Measurements from ENCODE around the gene FASN.

The FASN gene

DNA sequence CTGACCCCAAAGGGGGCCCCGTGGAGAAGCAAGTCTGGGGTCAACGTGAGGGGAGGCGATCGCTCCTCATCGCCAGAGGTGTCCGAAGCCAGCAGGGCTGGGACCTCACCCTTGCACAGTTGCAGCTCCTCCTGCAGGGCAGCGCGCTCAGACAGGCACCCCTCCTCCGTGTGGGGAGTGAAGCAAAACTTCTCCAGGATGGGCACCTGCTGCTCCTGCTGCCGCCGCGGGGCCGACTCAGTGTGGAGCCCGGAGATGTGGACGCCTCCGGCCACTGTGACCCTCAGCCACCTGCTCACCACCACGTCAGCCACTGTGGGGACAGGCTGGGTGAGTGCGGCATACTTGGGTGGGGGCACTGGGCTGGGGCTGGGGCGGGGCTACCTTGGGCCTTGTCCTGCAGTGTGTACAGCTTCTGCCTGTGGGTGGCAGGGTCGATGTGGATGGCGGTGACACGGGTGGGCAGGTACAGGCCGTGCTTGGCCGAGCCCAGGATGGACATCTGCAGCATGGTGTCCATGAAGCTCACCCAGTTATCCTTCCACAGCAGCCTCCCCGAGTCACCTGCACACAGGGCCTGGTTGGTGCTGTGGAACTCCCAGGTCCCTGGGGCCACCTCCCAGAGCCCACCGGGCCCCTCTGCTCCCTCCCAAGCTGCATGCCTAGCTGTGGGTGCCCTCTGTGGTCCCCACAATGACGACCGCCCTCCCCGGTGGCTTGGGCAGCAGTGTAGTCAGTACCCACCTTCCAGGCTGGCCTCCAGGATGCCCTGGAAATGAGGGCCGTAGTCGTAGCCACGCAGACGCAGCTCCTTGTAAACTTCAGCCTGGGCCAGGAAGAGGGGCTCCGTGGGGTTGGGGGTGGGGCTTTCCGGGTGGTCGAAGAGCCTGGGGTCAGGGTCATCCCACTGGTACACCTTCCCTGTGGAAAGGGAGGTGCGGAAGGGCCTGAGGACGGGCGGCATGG, 10.8 kb downstream of the FASN start:
- no peak for DNase-seq

DNA sequence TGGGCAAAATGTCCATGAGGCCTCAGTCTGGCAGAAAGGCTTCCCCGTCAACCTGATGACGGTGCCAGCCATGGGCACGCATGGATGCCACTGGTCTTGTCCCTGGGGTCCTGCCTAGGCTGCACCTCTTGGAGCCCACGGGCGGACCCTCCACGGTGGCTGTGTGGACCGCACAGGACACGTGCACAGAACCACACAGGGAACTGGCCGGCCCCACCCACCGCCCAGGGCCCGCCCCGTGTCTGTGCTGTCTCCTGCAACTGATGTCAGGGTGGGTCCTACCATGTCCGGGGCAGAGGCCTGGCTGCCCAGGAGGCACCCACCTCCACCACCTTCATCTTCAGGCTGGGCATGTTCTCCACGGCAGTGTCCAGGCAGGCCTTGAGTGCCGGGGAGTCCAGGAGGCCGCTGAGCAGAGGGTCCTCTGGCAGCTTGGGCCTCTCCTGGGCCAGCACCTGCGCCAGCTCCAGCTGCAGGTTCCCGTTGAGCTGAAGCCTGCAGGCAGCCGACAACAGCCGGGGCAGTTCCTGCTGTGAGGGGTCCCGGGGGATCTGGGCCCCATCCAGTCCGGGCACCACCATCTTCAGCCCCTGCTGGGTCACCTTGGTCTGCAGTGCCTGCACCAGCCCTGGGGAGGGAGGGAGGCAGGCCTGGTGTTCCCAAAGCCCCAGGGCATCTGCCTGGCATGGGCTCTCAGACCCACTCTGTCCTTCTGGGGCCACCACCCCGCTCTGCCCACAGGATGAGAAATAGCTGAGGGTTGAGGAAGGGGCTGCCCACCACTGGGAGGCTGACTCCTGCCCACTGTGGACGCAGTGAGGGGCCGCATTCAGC, 11.9 kb downstream of the FASN start:
- no peak for DNase-seq

DNA sequence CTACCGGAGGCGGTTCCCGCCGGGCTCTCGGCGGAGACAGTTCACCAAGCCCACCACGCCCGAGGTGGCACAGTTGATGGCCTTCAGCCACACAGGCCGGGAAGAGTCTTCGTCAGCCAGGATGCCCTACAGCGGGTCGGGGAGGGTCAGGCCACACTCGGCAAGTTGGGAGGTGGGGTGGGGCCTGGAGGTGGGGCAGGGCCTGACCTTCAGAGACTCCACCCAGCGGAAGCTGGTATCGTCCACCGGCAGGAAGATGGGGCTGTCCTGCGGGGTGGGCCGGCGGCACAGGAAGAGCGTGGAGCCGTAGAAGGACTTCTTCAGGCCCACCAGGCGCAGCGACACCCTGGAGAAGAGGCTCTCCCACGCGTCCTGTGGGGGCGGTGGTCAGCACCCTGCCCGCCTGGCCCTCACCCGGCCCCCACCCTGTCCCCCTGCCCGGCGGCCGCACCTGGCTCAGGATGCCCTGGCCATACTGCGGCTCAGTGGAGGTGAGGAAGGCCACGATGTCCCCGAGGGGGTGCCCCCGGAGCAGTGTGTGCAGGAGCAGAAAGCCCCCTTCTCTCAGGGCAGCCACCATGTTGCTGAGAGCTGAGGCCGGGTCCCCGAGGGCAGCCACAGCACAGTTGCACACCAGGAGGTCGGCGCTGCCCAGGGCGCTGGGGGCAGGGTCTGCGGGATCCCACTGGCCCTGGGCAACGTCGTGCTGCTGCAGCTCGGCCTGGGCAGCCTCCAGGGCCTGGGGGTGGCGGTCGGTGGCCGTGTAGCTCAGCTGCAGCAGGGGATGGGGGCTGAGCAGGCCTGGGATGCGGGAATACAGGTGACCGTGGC, 12.8 kb downstream of the FASN start:
- DNase-seq = no peak

DNA sequence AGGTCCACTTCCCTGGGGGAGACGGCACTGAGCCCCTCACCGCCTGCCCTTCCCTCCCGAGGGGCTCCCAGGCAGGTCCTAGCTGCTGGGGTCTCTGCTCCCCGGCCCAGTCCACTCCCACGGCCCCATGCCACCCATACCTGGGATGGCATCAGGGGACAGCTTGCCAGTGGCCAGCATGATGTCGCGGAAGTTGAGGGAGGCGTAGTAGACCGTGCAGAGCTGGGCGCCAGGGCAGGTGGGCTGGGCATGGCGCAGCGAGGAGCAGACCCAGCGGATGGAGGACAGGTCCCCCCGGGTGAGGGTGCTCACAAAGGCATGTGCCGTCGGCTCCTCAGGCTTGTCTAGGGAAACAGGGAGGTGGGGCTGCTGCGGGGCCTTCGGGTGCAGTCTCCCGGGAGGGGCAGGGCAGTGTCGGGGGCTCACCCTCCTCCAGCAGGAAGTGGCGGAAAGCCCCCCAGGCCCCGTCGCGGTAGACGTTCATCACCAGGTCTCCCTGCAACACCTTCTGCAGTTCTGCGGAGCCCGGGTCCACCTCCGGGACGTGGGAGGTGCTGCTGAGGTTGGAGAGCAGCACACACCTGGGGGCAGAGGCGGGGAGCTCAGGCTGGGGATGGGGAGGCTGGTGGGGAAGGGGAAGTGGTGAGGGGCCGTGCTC, 13.5 kb downstream of the FASN start:
- DNase-seq = no peak

DNA sequence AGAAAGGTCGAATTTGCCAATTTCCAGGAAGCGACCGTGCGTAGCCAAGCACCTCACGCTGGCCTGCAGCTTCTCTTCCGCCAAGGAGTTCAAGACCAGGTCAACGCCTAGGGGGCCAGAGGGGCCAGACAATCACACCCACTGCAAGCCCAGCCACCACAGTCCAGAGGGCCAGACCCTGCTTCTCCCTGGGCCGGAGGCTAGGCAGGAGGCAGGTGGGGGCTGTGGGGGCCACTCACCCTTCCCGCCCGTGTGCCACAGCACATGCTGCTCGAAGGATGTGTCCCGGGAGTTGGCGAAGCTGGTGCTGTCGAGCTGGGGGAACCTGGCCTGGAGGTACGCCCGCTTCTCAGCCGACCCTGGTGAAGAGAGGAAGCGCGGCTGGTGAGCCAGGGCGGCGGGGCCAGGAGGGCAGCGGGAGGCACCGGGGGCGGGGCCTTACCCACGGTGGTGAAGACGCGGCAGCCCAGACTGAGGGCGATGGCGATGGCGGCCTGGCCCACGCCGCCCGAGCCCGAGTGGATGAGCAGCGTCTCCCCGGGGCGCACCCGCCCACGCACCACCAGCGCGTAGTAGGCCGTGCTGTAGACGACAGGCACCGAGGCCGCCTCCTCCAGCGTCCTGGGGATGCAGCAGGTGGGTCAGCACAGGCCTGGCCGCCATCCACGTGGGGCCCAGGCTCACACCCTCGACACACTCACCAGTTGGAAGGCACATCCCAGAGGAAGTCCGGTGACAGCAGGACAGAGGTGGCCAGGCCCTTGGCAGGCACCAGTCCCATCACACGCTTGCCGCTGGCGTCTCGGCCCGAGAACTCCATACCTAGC, 14.3 kb downstream of the FASN start:
- no peak for DNase-seq

DNA sequence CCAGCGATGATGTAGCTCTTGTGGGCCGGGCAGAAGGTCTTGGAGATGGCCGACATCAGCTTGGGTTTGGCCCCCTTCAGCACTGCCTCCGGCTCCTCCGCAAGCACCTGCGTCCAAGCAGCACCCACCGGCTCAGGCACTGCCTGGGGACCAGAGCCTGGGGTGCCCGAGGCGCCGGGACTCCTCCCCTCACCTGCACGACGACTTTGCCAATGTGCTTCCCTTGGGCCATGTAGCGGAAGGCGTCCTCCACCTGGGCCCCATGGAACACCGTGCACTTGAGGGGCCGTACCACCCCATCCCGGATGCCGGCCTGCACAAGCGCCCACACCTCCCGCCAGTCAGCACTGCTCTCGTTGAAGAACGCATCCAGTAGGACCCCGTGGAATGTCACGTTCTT, 15.0 kb downstream of the FASN start:
- DNase-seq = no peak

DNA sequence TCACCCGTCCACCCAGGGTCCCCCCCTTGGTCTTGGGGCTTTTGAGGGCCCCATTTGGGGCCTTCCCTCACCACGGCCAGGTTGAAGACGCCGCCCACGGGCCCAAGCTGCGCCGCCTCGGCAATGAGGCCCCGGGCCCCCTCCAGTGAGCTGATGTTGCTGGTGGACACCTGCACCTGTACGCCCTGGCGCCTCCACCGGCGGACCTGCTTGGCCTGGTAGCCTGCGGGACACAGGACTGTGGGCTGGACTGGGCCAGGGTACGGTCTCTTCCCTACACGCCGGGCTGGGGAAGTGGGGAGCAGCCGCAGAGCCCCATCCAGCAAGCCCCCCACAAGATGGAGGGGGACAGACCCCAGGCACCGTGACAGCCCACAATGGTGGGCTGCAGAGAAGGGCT, 15.6 kb downstream of the FASN start:
- no peak for DNase-seq

DNA sequence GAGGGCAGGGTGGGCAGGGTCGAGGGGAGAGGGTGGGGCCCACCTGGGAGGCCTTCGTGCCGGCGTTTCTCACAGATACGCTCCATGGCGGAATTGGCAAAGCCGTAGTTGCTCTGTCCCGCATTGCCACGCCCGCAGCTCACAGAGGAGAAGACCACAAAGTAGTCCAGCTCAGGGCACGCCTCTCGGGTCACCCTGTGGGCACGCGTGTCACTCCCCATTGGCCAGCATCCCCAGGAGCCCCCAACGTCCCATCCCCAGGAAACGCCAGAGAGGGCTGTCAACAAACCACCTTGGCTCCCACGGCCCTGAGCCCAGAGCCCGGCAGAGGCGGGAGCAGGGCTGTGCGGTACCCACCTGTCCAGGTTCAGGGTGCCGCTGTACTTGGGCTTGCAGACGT, 16.1 kb downstream of the FASN start:
- DNase-seq = no peak

DNA sequence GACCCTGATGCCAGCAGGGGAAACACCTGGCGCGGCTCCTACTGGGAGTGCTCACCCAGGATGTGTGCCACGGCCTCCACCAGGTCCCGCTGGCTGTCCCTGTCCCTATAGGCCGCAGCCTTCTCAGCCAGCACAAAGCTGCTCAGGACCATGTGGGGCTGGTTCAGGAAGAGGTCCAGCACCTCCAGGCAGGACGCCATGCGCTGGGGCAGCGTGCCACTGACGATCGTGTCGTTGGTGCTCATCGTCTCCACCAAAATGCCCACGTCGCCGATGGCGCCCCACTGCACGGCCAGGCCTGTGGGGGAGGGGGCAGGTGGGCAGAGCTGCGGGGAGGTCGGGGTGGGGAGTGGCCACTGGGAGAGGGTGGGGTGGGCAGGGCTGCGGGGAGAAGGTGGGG, 16.5 kb downstream of the FASN start:
- DNase-seq = no peak

DNA sequence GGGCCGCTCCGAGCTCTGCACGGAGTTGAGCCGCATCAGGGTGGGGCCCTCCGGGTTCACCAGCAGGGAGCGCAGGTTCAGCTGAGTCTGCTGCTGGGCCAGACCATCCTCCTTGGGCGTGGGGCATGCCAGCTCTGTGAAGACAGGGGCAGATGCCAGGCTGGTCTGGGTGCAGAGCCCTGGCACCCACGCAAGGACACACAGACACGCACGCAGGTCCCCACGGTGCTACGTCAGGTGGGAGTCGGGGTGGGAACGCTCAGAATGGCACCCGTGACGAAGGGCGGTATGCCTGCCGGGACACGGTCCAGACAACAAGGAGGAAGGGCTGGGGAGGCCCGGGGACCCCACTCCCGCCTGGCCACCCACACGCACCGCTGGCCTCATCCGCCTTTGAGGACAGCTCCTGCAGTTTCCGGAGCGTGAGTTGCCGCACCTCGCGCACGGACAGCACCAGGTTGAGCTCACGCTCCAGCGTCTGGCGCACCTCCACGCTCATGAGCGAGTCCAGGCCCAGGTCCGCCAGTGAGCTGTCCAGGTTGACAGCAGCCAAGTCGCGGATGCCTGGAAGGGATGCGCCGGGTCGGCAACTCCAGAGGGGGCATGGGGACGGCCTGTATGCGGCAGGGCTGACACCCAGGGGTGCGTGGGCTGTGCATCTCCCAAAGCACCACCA, 17.1 kb downstream of the FASN start:
- DNase-seq = no peak

DNA sequence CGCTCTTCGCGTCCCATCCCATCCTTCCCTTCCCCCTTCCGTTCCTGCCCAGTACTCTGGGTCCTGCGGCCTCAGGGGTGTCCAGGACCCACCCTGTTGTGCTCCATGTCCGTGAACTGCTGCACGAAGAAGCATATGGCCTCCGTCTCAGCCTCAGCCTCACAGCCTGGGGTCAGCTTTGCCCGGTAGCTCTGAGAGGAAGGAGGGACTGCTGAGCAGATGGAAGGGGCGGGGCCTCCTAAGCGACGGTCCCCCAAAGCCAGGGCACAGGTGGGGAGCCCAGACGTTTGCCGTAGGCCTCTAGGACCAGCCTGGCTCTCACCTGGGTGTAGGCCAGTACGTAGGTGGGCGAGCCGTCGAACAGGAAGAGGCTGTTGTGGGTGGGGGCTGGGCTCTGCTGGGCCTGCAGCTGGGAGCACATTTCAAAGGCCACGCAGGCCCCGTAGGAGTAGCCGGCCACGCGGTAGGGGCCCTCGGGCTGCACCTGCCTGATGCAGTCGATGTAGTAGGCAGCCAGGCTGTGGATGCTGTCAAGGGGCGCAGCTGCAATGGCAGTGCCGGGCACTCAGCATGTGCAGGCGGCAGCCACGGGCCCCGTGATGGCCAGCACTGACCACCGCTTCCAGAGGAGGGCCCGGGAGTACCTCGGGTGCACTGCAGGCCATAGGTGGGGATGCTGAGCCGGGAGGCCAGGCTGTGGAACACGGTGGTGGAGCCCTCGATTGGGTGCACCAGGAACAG, 17.8 kb downstream of the FASN start:
- DNase-seq = no peak

DNA sequence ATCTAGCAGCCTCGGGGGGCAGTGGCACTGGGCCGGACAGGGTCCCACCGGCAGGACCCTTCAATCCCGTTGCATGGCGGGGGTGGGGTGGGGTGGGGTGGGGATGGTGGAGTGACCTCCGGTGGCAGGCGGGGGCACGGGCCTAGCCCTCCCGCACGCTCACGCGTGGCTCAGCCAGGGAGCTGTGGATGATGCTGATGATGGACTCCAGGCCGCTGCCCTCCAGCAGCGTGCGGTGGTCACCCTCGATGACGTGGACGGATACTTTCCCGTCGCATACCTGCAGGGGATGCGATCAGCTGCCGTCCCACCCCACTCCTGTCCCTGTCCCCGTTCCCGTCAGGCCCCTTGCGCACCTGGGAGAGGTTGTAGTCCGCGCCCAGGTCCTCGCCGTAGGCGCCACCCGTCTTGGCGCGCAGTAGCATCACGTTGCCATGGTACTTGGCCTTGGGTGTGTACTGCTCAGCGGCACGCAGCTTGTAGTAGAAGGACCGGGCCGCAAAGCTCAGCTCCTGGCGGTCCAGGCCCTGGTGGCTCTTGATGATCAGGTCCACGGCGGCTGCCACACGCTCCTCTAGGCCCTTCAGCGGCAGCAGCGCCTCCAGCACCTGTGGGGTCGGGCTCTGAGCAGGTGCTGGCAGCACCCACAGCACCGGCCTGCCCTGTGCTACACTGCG, 18.9 kb downstream of the FASN start:
- no peak for DNase-seq

DNA sequence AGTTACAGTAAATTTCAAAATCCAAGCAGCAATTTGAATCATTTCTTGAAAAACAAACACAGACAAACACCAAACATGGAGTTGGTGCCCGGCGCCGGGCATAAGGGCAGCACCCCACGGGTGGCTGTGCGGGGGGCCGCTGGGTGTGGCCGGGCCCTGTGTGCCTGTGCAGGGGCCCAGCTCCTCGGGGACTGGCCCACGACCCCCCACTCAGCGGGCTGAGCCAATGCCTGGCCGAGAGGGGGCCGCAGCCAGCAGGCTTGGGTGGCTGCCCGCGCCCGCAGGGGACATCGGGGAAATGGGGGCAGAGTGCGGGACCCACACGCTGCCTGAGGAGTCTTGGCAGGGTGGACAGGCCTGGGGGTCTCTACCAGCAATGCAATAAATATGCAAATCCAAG, 19.6 kb downstream of the FASN start:
- DNase-seq = no peak

DNA sequence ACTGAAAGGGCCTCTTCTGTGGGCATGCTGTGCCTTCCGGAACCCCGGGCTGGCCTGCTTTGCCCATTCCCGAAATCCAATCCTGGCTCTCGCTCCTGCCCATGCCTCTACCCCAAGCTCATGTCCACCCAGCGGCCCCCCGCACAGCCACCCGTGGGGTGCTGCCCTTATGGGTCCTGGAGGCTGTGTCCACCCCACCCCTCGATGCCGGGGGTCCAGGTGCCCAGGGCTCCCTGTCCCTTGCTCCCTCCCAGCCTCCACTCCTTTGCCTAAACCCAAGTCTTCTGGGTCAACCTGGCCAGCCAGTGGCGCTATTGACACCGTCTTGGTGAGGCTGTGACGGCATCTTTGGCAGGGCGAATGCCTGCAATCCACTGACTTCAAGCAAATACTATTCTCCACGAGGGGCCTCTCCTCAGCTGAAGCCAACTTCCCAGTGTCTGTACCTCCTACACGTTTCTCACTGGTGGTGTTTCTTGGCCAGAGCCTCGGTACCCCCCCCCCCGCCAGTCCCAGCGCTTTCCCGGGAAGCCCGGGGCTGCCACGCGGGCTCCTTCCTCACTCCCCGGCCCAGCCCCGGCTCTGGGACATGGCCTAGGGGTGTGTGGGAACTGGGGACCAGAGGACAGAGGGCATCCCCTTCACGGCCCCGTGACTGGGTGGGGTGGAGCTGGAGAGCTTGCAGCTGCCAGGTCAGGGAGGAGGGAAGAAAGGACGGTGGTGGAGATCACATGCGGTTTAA, 20.2 kb downstream of the FASN start:
- DNase-seq = no peak

DNA sequence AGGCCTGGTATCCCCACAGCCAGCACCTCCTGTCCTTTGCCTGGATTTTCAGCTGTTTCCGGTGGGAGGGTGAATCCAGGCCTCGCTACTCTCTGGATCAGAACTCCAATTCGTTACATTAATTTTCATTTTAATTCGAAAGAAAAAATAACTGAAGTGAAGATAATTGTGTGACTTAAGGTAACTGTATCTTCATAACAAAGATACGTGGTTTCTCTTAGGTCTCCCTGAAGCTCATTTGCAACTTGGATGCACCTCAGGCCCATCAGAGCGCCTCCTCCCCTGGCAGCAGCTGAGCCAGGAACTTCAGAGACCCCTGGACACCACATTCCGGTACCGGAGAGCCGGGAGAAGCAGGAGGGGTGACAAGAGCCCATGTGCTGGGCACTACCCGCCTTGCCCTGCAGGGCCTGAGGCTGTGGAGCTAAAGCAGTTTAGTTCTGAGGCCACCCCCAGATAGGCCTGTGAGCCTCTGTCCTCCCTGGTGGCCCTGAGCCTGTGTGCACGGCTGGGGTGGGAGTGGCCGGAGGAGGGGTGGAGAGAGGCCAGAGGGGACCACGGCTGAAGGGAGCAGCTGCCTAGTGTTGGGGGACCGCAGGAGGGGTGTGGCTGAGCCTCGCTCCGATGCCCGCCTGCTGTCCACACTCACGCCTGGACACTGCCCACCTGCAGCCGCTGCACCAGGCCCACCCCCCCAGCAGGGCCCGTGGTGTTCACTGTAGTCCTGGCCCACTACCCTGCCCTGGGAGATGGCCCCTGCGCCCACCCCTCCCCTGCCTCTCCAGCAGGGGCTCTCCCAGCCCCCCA, 21.0 kb downstream of the FASN start:
- DNase-seq = no peak

DNA sequence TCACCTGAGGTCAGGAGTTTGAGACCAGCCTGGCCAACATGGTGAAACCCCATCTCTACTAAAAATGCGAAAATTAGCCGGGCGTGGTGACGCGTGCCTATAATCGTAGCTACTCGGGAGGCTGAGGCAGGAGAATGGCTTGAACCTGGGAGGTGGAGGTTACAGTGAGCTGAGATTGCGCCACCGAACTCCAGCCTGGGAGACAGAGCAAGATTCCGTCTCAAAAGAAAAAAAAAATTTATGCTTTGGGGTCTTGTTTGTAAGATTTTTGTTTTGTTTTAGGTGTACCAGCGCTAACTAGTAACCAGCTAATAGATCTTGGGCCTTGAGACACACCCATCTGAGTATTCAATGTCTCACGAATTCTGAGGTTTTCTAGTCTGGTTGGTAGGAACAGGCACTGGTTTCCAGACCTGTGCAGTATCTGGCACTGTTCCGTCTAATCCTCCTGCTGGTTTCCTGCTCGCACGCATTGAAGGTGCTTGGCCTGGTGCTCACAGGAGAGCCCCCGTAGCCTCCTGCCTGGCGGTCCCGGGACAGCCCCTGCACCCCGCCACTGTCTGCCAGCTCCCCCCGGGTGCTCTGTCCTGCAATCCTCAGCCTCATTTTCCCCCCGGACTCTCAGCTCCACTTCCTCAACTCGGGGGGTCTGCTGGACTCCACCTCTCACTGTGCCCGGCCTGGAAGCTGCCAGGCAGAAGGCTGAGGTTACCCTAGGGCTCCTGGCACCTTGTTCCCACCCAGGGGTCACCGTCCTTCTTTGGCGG, 21.8 kb downstream of the FASN start:
- no peak for DNase-seq

DNA sequence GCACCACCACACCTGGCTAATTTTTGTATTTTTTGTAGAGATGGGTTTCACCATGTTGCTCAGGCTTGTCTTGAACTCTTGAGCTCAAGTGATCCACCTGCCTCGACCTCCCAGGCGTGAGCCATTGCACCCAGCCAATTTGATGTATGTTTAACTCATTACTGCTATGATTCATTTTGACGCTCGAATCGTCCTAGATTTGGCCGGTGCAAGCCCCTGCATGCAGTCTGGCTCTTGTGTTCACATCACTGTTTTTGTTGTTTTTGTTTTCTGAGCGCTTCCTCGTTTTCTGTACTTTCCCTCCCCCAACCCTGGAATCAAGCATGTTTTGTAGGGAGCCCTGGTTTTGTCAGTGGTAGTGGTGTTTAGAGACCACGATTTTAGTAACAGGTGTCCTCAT, 24.6 kb downstream of the FASN start:
- DNase-seq = no peak
